Stimulated activated CD8-positive, alpha-beta memory T cell treated with anti-CD3 and anti-CD28 coated beads, Interleukin-15, amount 100 ng/mL, for 48 hours (primary cell): ENCODE data around the gene LCP1.
"Not testable (repeated sequence)": the region's sequence is repeated elsewhere in the genome, so short reads cannot be mapped to it uniquely, and the experiment has no call there.

ENCODE experiments used
- DNase-seq, 2 donors: peaks; one replicate each; pipeline ENCODE4 v3.0.0-alpha.2; 2020; ENCODE audit warnings: low read depth in 2 of 2

The LCP1 gene, protein sequence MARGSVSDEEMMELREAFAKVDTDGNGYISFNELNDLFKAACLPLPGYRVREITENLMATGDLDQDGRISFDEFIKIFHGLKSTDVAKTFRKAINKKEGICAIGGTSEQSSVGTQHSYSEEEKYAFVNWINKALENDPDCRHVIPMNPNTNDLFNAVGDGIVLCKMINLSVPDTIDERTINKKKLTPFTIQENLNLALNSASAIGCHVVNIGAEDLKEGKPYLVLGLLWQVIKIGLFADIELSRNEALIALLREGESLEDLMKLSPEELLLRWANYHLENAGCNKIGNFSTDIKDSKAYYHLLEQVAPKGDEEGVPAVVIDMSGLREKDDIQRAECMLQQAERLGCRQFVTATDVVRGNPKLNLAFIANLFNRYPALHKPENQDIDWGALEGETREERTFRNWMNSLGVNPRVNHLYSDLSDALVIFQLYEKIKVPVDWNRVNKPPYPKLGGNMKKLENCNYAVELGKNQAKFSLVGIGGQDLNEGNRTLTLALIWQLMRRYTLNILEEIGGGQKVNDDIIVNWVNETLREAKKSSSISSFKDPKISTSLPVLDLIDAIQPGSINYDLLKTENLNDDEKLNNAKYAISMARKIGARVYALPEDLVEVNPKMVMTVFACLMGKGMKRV

DNA sequence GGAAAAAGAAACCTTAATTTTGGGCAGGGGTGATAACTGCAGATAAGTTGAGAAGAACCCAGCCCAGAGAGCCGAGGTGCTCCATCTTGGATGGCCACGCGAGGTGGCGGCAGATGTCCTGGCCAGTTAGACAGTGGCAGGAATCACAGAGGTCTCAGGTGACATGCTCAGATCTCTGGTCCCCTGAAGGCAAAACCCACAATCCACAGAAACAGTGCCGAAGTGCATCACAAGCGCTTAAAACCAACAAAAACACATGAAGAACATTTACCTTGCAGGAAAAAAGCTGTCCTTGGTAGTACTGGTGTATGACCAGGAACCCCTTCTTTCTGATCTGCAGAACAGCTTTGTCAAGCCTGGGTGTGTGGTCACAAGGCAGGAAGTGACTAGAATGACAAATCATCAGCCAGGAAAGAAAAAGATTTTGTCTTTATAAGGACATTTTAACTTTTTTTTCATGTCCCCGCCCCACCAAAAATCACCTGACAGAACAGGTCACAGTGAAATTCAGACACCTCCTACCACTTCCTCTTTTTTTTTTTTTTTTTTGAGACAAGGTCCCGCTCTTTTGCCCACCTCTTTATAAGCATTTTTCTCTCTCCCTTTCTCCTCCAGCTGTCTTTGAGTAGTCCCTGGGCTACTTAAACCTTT, at the start of gene LCP1:
TSS of gene LCP1 (minus strand) at position 338 of the 651 bp plus-strand sequence. CDS start 22,515 bp downstream, outside the sequence.
- peak; percentile 60 to 69 for DNase-seq

GRCh38 chr13:46229251-46229650, 47.3 kb upstream of the LCP1 start:
- no peak for DNase-seq

DNA sequence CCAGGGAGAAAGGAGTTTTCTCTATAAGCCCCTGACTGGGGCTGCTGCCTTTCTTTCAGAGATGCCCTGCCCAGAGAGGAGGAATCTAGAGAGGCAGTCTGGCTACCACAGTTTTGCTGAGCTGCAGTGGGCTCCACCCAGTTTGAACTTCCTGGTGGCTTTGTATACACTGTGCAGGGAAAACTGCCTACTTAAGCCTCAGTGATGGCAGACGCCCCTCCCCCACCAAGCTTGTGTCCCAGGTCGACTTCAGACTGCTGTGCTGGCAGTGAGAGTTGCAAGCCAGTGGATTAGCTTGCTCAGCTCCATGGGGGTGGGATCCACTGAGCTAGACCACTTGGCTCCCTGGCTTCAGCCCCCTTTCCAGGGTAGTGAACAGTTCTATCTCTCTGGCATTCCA, 38.3 kb upstream of the LCP1 start:
- not testable (repeated sequence) for DNase-seq

DNA sequence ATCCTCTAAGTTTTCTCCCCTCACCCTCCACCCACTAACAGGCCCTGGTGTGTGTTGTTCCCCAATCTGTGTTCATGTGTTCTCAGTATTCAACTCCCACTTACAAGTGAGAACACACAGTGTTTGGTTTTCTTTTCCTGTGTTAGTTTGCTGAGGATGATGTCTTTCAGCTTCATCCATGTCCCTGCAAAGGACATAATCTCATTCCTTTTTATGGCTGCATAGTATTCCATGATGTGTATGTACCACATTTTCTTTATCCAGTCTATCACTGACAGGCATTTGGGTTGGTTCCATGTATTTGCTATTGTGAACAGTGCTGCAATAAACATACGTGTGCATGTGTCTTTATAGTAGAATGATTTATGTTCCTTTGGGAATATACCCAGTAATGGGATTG, 32.8 kb upstream of the LCP1 start:
- DNase-seq = not testable (repeated sequence)

DNA sequence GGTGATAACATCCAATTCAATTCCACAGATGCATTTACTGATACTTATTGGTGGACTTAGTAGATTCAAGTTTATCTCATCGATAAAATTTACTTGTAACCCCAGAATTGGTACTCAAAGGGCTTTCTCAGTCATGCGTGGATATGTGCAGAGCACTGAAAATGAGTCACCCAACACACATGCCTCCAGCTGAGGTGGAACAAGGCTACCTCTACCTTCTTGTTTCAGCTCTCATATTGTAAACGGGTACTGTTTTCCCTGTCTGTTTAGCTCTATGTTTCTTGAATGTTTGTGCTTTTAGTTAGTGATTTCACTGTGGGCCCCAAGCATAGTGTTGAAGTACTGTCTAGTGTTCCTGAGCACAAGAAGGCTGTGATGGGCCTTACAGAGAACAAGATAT, 31.3 kb upstream of the LCP1 start:
- no peak for DNase-seq

DNA sequence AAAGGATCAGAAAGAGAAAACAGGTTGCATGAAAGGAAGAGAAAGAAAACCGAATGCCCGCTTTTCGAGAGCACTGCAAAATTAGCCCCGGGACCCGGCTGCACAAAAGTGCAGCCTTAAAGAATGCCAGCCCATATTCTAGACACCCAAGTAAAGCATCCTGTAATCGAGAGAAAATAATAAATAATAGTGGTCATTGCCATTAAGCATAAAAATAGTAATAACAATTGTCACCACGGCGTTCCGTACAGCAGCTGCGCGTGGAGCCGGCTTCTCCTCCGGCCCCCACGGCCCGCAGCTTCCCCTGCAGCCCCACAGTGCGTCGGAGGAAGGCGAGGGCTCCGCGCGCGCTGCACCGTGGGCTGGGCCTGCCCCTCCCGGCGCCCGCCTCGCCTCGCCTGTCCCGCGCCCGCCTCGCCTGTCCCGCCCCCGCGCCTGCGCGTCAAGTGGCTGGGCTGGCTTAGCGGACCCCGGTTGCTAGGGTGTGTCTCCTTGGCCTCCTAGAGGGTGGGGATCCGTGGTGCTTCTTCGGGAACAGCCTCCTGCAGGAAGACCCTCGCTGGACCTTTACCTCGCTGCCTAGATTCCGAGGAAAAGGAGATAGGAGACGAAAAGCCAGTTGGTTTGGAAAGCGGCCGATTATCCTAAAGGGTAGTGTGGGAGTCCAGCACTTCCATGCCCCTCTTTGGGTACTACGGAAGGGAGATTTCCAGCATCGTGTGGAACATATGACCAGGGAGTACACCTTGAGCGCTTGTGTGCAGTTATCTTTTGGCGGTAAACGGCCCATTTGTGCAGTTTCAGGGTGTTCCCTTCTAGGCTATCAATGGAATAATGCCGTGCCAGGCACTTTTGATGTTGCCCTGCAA, 29.7 kb upstream of the LCP1 start, which contains the start of gene LRRC63:
TSS of gene LRRC63 (plus strand) at position 446 of the 869 bp plus-strand sequence. CDS start 1,107 bp downstream, outside the sequence.
- peak; percentile 81 to 87 for DNase-seq

DNA sequence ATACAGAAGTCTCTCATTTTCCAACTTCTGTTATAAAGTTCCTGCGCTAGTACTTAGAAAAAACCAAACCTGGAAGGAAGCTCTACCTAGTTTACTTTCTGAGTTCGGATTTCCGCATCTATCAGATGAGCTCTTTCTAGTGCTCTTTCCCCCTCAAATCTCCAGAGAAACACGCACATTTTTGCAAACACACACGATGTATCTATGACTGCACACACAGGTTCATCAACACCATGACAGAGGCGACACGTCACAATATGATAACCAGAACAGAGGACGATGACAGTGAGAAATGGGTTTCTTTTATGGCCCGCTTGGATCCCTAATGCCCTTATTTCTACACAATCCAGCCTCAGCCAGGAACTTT, 29.1 kb upstream of the LCP1 start:
- no peak for DNase-seq

DNA sequence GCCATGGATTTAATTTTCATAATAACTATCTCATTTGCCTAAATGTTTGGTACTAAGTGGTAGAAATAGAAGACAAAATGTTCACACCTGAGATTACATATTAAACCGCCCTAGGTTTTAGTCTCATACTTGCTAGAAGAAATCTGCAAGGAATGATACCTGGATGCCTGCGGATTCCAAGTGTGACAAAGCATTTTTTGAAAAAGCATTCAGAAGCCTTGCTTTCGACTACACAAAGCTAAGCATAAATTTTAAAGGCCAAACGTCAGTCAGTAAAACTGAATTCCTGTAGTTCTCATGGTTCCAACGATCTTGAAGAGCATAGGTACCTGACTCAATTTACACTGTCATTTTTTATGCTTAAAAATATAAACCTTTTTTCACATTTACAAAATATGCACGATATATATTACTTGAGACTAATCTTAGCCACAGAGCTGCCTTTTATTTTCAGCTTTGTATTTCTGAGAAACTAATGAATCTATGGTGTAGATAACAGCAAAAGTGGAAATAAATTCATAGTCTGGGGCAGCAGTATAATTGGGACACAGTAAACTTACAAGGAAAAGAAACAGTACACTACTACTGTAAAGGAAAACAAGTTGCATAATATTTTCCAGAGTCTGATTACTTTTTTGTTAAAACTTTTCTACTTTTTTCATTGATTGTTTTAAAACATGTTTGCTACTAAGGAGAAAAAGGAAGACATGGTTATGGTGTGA, 28.5 kb upstream of the LCP1 start:
- DNase-seq = no peak

GRCh38 chr13:46207828-46208227, 25.9 kb upstream of the LCP1 start:
- DNase-seq = no peak

- DNase-seq = no peak
Measured at GRCh38 chr13:46206143-46206542, 24.2 kb upstream of the LCP1 start.

DNA sequence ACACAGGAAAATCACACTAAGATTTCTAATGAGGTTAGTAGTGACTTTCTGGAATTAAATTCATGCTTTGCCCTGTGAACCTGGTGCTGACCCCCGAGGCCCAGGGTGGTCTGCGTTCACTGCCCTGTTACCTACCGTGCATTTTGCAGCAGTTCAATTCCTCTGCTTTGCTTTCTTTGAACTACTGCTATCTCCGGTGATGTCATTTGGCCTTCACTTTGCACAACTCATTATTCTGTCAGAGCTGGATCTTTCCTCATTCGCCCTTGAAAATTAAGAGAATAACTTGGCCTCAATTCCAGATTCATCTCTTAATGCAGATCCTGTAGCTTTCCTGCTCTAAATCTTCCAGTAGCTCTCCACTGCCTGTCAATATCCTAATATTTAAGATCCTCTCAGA, 21.0 kb upstream of the LCP1 start:
- no peak for DNase-seq

DNA sequence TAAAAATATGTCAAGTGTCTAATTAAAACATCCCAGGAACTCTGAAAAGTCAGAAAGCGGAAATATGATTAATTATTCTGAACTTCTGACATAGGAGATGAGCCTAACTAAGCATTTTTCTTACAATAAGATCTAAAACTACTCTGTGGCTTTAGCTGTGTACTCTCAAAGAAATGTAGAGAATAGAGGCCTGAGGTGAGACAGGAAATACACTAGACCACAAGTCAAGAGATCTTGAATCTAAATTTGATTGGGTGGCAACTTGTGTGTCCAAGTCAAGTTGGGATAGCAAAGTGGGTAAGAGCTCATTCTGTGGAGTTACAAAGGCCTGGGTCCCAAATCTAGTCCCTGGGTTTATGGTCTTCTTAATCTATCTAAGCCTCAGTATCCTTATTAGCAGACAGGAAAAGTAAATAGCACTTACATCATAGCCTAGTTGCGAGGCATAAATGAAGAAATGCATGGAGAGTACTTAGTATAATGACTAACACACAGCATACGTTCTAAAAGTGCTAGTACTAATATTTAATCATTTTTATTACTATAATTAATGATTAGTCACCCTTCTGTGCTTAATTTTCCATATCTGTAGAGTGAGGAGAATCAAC, 20.3 kb upstream of the LCP1 start:
- DNase-seq = no peak

GRCh38 chr13:46198696-46199193, 16.8 kb upstream of the LCP1 start:
- no peak for DNase-seq

GRCh38 chr13:46197299-46198048, 15.5 kb upstream of the LCP1 start:
- DNase-seq = no peak

DNA sequence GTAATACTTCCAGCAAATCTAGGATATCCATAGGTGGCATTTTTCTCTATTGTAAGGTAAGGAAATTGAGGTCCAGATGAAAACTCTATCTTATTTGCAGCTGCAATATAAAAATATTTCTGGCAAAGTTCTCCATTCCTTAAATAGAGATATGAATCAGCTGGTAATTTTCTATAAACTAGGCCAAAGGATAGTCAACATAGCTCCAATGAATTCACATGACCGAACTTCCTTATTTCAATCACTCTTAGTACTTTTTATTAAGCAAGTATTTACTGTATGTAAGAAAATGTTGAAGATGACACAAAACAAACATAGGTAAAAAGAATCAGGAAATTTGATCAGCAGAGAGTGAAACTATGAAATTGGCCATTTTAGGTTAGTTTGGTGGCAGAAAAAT, 13.0 kb upstream of the LCP1 start:
- no peak for DNase-seq

DNA sequence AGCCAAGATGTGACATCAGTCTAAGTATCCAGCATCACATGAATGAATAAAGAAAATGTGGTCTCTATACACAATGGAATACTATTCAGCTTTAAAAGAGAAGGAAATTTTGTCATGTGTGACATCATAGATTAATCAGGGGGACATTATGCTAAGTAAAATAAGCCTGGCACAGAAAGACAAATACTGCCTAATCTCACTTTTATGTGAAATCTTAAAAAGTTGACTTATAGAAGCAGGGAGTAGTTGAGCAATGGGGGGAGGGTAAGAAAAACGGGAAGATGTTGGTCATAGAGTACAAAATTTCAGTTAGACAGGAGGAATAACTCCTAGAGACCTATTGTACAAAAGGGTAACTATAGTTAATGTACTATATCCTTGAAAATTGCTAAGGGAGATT, 10.4 kb upstream of the LCP1 start:
- no peak for DNase-seq

- DNase-seq = no peak
Measured at GRCh38 chr13:46185634-46186033, 3.7 kb upstream of the LCP1 start.

- DNase-seq = peak; percentile 57 to 61
Measured at GRCh38 chr13:46184277-46184699, 2.3 kb upstream of the LCP1 start.

DNA sequence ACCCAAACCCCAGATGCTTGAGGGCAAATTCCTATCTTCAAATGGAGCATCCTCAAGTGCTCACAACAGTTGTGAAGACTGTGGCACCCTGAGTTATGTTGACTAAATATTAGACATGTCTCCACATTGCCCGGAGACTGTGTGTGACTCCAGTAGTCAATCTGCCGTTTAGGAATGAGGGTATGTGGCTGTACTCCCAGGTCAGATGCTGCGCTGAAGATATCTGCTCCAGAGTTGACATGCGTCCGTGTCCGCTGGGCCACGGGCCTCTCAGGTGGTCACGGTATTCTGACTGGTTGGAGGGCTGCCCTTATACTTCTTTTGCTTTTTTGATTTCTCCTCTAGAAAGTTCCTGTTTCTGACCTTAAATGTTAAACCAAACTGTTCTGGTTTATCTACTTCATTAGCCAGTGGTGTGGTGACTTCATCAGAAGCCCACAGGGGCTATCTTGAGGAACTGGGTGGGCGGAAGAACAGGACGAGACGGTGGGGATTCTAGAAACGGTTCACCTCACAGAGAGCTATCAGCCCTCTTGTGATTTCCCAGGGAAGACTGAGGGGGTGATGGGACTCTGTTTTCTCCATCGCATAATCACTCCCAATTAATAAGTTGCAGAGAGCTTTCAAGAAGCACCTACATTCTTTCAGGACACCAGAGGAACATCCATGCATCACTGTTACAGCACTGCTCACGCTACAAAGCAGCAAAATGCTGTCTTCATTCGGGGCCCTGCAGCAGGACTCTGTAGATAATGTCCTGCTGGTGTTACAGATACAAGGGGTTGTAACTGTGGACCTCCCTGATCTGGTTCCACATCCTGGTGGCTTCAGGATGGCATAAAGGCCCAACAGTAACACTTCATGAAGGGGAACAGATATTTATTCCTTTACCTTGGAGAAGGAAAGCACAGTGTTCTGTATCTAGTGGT, 1.3 kb upstream of the LCP1 start:
- no peak for DNase-seq
